Breast epithelium (tissue), 4 donors: ENCODE results near the gene SCAI. TPM values are rescaled to one million over a fixed set of nuclear protein-coding genes. Genes with fewer than 3 reads are reported as not detected.

ENCODE experiments used
- DNase-seq, 2 donors: peaks; one replicate each; pipeline ENCODE4 v3.0.0-alpha.2; 2019; ENCODE audit warnings: low spot score in 2 of 2
- H3K27ac ChIP-seq, 2 donors: fragments of 200-600 bp; sonication (generic) in 1 of 2; one replicate each; pipeline ENCODE4 v1.5.1; 2016 to 2019; ENCODE audit warnings: mild to moderate bottlenecking in 1 of 2
- H3K27me3 ChIP-seq, 2 donors: fragments of 200-600 bp; sonication (generic) in 1 of 2; one replicate each; pipeline versions ENCODE4 v1.5.1 to v1.6.0; 2017 to 2019; ENCODE audit warnings: control low read depth in 1 of 2, mild to moderate bottlenecking in 1 of 2
- H3K36me3 ChIP-seq: fragments of 200-600 bp; one replicate; pipeline ENCODE4 v1.5.1; 2019
- H3K4me1 ChIP-seq, 2 donors: fragments of 200-600 bp; sonication (generic); one replicate each; pipeline ENCODE4 v1.5.1; 2016 to 2019; ENCODE audit warnings: control low read depth in 1 of 2
- H3K4me3 ChIP-seq, 3 donors: fragments of 200-600 bp; sonication (generic); 1 replicate in 2 of 3; 2 replicates in 1 of 3; pipeline ENCODE4 v1.5.1; 2016 to 2019; ENCODE audit warnings: mild to moderate bottlenecking in 3 of 3, moderate library complexity in 2 of 3
- H3K9me3 ChIP-seq, 2 donors: fragments of 200-600 bp; sonication (generic) in 1 of 2; one replicate each; pipeline ENCODE4 v1.5.1; 2016 to 2019; ENCODE audit warnings: control low read depth in 1 of 2
- CTCF ChIP-seq, 3 donors: fragments of 450-650 bp; IDR thresholded peaks; one replicate each; pipeline ENCODE4 v1.5.1; 2016 to 2017; ENCODE audit warnings: antibody characterized with exemption in 3 of 3, mild to moderate bottlenecking in 3 of 3, moderate library complexity in 3 of 3
- POLR2A ChIP-seq: fragments of 450-650 bp; IDR thresholded peaks from one replicate; pipeline ENCODE4 v1.6.1; 2016; ENCODE audit warnings: antibody characterized with exemption, mild to moderate bottlenecking, moderate library complexity
- POLR2AphosphoS5 ChIP-seq, 3 donors: sonication (generic); formaldehyde crosslinking; IDR thresholded peaks; one replicate each; pipeline ENCODE4 v1.6.1; 2017; ENCODE audit warnings: antibody characterized with exemption in 3 of 3
- intact Hi-C: fragments of 100-400 bp; cut with DNase I; formaldehyde crosslinking; loops from one replicate; pipeline ENCODE4 v1.15.1; 2023; ENCODE audit warnings: low total_unique reads
- total RNA-seq, 3 donors: library from RNA; depleted of rRNA; stranded (reverse); fragments of >200 nt; gene quantifications; one replicate each; pipeline ENCODE4 v1.1.0, GENCODE V29; 2016

SCAI gene
- total RNA-seq, 3 donors from 2014 or later, result 9.3 to 12.9 (median 11.5) TPM

GRCh38 chr9:125150349-125151245 is 7.3 kb upstream of the SCAI start:
- no peak for DNase-seq
- intact Hi-C loops, result no loop called here
- H3K36me3 ChIP-seq, result no peaks in the 10 kb centered on the region
- H3K9me3 ChIP-seq, result no peaks in the 10 kb centered on the region
- no peaks in the 10 kb centered on the region for H3K27me3 ChIP-seq
- TF ChIP-seq POLR2AphosphoS5 (IDR thresholded peaks at IDR 0.05) (no peak), CTCF (IDR thresholded peaks at IDR 0.05) (no peak), POLR2A (no peak)
- H3K4me1 ChIP-seq, result no peaks in the 10 kb centered on the region
- no peak overlapping the region for H3K27ac ChIP-seq
- H3K4me3 ChIP-seq, result no peak overlapping the region

DNA sequence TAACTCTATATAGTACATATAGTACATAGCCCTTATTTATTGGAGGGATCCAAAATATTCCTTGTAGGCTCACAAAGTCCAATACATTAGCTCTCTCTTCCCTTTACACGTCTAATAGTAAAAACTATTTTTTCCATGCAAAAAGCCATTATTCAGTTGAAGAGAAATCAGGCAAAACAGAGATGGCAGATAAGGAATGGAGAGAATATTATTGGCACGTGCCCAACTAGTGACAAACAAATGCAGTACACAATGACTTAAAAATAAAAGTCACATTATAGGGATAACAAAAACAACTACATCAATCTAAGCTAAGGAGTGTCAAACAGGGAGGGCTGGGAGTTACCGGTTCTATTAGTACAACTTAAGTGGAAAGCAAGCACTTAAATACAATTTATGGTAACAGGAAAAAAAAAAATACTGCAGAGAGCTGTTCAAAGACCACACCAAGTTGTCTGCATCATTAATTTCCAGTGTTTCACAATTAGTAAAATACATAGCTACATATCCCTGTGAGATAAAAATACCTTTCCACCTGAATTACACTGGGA is 4.1 kb upstream of the SCAI start:
- no peaks in the 10 kb centered on the region for H3K36me3 ChIP-seq
- no peak overlapping the region for H3K4me3 ChIP-seq
- H3K9me3 ChIP-seq, result no peaks in the 10 kb centered on the region
- intact Hi-C loops, result no loop called here
- H3K27me3 ChIP-seq, result no peaks in the 10 kb centered on the region
- no peak overlapping the region for H3K27ac ChIP-seq
- no peaks in the 10 kb centered on the region for H3K4me1 ChIP-seq
- DNase-seq, result no peak
- TF ChIP-seq CTCF (IDR thresholded peaks at IDR 0.05), result no peak
- TF ChIP-seq POLR2A, result no peak
- no peak for TF ChIP-seq POLR2AphosphoS5 (IDR thresholded peaks at IDR 0.05)

DNA sequence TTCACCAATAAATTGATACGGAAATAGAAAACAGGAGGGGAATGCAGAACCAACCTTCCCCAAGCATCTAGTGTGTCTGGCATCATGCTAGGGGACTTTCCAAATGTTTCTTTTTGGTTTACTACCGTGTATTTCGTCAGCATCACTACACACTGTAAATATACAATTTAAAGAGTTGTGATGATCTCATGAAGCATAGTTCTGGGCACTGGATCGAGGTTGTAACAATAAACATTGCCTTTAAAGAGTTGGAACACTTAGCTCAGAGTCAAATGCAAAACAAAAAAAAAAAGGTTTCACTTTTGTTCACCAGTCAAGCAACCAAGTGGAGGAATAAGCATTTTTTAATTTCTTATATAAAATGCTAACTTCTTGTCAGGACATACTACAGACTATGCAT is 2.9 kb upstream of the SCAI start:
- Histone ChIP-seq H3K27ac (no peak overlapping the region), H3K36me3 (no peaks in the 10 kb centered on the region), H3K27me3 (no peaks in the 10 kb centered on the region), H3K4me1 (no peaks in the 10 kb centered on the region), H3K9me3 (no peaks in the 10 kb centered on the region), H3K4me3 (no peak overlapping the region)
- TF ChIP-seq POLR2A (no peak), CTCF (IDR thresholded peaks at IDR 0.05) (no peak), POLR2AphosphoS5 (IDR thresholded peaks at IDR 0.05) (no peak)
- DNase-seq, result no peak
- intact Hi-C loops, result no loop called here

- no peak overlapping the region for H3K27ac ChIP-seq
- intact Hi-C loops, result no loop called here
- H3K4me1 ChIP-seq, result no peaks in the 10 kb centered on the region
These were observed 2.1 kb upstream of the SCAI start for GRCh38 chr9:125145425-125145824.

More at GRCh38 chr9:125145425-125145824, 2.1 kb upstream of the SCAI start:
- no peaks in the 10 kb centered on the region for H3K36me3 ChIP-seq
- H3K9me3 ChIP-seq, result no peaks in the 10 kb centered on the region
- TF ChIP-seq POLR2AphosphoS5 (IDR thresholded peaks at IDR 0.05) (no peak), POLR2A (no peak), CTCF (IDR thresholded peaks at IDR 0.05) (no peak)
- H3K27me3 ChIP-seq, result no peaks in the 10 kb centered on the region
- no peak overlapping the region for H3K4me3 ChIP-seq
- DNase-seq, result no peak
